Naive thymus-derived CD4-positive, alpha-beta T cell (primary cell): ENCODE results near the gene ORC6. TPM values are rescaled to one million over a fixed set of nuclear protein-coding genes. Genes with fewer than 3 reads are reported as not detected.

Experiments used
- polyA plus RNA-seq, 2 donors: library from polyadenylated mRNA; unstranded; fragments of 300-500 nt; fragmentation: Illumina TruSeq; gene quantifications; one replicate each; pipeline ENCODE4 v1.2.3, GENCODE V29; 2021
- total RNA-seq, 6 experiments: library from RNA in 5 of 6; stranded (reverse) in 5 of 6; gene quantifications; 1 replicate in 5 of 6; 2 replicates in 1 of 6; pipeline ENCODE4 v1.2.3 and lab custom pipeline; 2021 to 2026

Gene ORC6
- total and polyA plus RNA-seq, 7 experiments from 2014 or later: 1.1 to 27.3 (median 3.6) TPM

Other genes starting within 250 kb of the ORC6 start
- 10 to 100 TPM in 1 of 5 experiments, 1 to 10 TPM in 2, under 1 TPM in 2; 0.32 to 37.8 (median 1.1) TPM for gene SHCBP1, start 68.3 kb upstream of the ORC6 start, total RNA-seq
- under 1 TPM in 1 of 2 donors, not detected in 1; 0.07 TPM for gene SHCBP1, start 68.3 kb upstream of the ORC6 start, polyA plus RNA-seq
- gene VPS35, start 481 bp upstream of the ORC6 start, total RNA-seq: 10 to 100 TPM; 53.8 to 93.0 (median 85.8) TPM
- 10 to 100 TPM; 73.0 to 85.7 TPM for gene VPS35, start 481 bp upstream of the ORC6 start, polyA plus RNA-seq
- gene MYLK3, start 58.7 kb downstream of the ORC6 start, total RNA-seq: under 1 TPM in 2 of 5 experiments, not detected in 3; 0.20 to 0.42 TPM
- not detected for gene MYLK3, start 58.7 kb downstream of the ORC6 start, polyA plus RNA-seq
- gene C16orf87, start 141.5 kb downstream of the ORC6 start, total RNA-seq: 10 to 100 TPM in 3 of 5 experiments, 1 to 10 TPM in 2; 5.6 to 14.0 (median 12.7) TPM
- gene C16orf87, start 141.5 kb downstream of the ORC6 start, polyA plus RNA-seq: 1 to 10 TPM; 5.3 to 8.8 TPM
- 1 to 10 TPM in 2 of 5 experiments, under 1 TPM in 3; 0.40 to 7.7 (median 0.73) TPM for gene GPT2, start 194.7 kb downstream of the ORC6 start, total RNA-seq
- gene GPT2, start 194.7 kb downstream of the ORC6 start, polyA plus RNA-seq: under 1 TPM; 0.40 to 0.64 TPM